Transverse colon (tissue), 4 donors: ENCODE measurements around the gene ARAF. TPM values are rescaled to one million over a fixed set of nuclear protein-coding genes. Genes with fewer than 3 reads are reported as not detected.
A peak's percentile ranks its signal among the peaks of the same experiment; 100 is the strongest.

ENCODE experiments used
- DNase-seq: peaks from one replicate; pipeline ENCODE4 v3.0.0-alpha.2; 2019
- H3K27ac ChIP-seq, 4 donors: fragments of 200-600 bp; sonication (generic); 2 replicates each; pipeline ENCODE4 v1.5.1; 2016 to 2018; ENCODE audit warnings: inconsistent platforms in 4 of 4
- H3K27me3 ChIP-seq: fragments of 200-600 bp; sonication (generic); 2 replicates; pipeline ENCODE4 v1.5.1; 2017; ENCODE audit warnings: inconsistent platforms
- H3K36me3 ChIP-seq, 4 donors: fragments of 200-600 bp; sonication (generic); 2 replicates each; pipeline ENCODE4 v1.5.1; 2017 to 2019; ENCODE audit warnings: inconsistent platforms in 4 of 4
- H3K4me1 ChIP-seq, 4 donors: fragments of 200-600 bp; sonication (generic); 2 replicates each; pipeline ENCODE4 v1.5.1; 2017 to 2020; ENCODE audit warnings: inconsistent platforms in 4 of 4
- H3K4me3 ChIP-seq, 4 donors: fragments of 200-600 bp; sonication (generic); 1 replicate in 1 of 4; 2 replicates in 3 of 4; pipeline versions ENCODE4 v1.5.1 to v1.6.1; 2017 to 2019; ENCODE audit warnings: inconsistent platforms in 4 of 4
- H3K9me3 ChIP-seq, 2 donors: fragments of 200-600 bp; sonication (generic); 2 replicates each; pipeline ENCODE4 v1.5.1; 2017 to 2019; ENCODE audit warnings: inconsistent platforms in 2 of 2
- EP300 ChIP-seq: sonication (generic); formaldehyde crosslinking; IDR thresholded peaks from one replicate; pipeline ENCODE4 v1.6.1; 2017; ENCODE audit warnings: antibody characterized with exemption, low read depth
- POLR2A ChIP-seq: fragments of 450-650 bp; IDR thresholded peaks from one replicate; pipeline ENCODE4 v1.6.1; 2016; ENCODE audit warnings: antibody characterized with exemption, mild to moderate bottlenecking, moderate library complexity
- POLR2AphosphoS5 ChIP-seq, 3 donors: sonication (generic); formaldehyde crosslinking; IDR thresholded peaks; one replicate each; pipeline ENCODE4 v1.6.1; 2016; ENCODE audit warnings: antibody characterized with exemption in 3 of 3
- WGBS, 2 donors: methylation state at CpG; one replicate each; pipeline ENCODE4 v1.1.5; 2018; ENCODE audit warnings: low coverage in 1 of 2; 5-methylcytosine and 5-hydroxymethylcytosine counted together
- in situ Hi-C, 4 donors: fragments of 200-750 bp; cut with MboI; loops; one replicate each; pipeline versions ENCODE4 v1.15.0 to v1.15.1; 2017; ENCODE audit warnings: low sequenced_read_pairs in 3 of 4, low pct_ligation_motif_present in 1 of 4, low pct_unique_long_range_greater_than_20kb in 1 of 4
- intact Hi-C: fragments of 100-400 bp; cut with DNase I; formaldehyde crosslinking; loops from one replicate; pipeline ENCODE4 v1.15.1; 2023; ENCODE audit warnings: low total_unique reads
- total RNA-seq, 4 donors: library from RNA; depleted of rRNA; stranded (reverse); fragments of >200 nt; gene quantifications; one replicate each; pipeline ENCODE4 v1.1.0, GENCODE V29; 2016
- TF ChIP-seq, protein P1 (sequence below), 5 experiments: fragments of 200-600 bp in 3 of 5; fragments of 450-650 bp in 2 of 5; sonication (generic) in 3 of 5; IDR thresholded peaks; 1 replicate in 2 of 5; 2 replicates in 3 of 5; pipeline ENCODE4 v1.5.1; 2016 to 2017; ENCODE audit warnings: antibody characterized with exemption in 5 of 5, inconsistent platforms in 3 of 5, mild to moderate bottlenecking in 2 of 5, moderate library complexity in 1 of 5

Gene ARAF
- total RNA-seq, 4 donors from 2014 or later: 58.4 to 247 (median 88.3) TPM

DNA sequence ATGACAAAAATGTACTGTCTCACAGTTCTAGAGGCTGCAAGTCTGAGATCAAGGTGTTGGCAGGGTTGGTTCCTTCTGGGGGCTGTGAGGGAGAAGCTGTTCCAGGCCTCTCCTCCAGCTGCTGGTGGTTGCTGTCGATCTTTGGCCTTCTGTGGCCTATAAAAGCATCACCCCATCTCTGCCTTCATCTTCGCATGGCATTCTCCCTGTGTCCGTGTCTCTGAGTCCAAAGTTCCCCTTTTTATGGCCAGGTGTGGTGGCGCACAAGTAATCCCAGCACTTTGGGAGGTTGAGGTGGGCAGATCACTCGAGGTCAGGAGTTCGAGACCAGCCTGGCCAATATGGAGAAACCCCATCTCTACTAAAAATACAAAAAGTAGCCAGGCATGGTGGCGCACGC is 31.5 kb upstream of the ARAF start:
- H3K36me3 ChIP-seq: no peaks in the 10 kb centered on the region
- TF ChIP-seq POLR2AphosphoS5 (IDR thresholded peaks at IDR 0.05): no peak
- H3K27me3 ChIP-seq: no peaks in the 10 kb centered on the region
- DNase-seq: no peak
- H3K4me1 ChIP-seq: no peaks in the 10 kb centered on the region
- H3K27ac ChIP-seq: no peak overlapping the region
- no peaks in the 10 kb centered on the region for H3K9me3 ChIP-seq
- WGBS, 2 donors: 70 to 83% methylated on average over 2 to 8 of the region's 8 CpGs
- in situ Hi-C loops (loop anchor here in 2 of 4 donors (10.0 to 25.0 kb wide), 3 partner anchors 233 to 335 kb away; partner anchors contain the start of genes CDK16 (in 1 of the 2) and UBA1 (in 1 of the 2)), intact Hi-C loops (loop anchor here (10.0 kb wide), 1 partner anchor 145 kb away; no protein-coding TSS in a partner anchor)
- H3K4me3 ChIP-seq: no peak overlapping the region

DNA sequence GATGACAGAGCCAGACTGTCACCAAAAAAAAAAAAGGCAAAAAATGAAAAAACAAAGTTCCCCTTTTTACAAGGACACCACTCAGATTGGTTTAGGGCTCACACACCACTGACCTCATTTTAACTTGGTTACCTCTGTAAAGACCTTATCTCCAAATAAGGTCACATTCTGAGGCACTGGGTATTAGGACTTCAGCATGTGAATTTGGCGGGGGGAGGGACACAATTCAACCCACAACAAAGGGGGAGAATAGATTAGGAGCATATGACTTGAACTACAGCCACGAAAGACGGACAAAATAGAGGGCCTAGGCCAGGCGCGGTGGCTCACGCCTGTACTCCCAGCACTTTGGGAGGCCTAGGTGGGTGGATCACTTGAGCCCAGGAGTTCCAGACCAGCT is 31.0 kb upstream of the ARAF start:
- intact Hi-C loops: no loop called here

DNA sequence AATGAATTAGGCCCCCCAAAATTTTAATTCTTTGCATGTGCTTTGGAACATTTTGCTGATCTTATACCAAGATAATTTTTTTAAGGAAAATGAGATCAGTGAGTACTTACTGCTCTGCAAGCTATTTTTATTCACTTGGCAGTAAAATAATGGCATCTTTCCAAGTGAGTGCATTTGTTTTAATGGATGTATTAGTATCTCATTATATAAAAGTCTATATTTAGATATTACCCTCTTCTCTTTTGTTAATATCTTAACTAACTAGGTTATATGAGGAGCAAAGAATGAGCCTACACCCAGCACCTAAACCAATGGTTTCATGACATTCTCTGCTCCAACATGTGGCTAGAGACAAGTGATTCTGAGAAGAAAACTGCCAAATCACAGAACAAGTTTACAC is 21.1 kb upstream of the ARAF start:
- H3K27ac ChIP-seq: peak overlapping the region in 3 of 4 donors; percentile 64 to 79 (median 77)
- in situ Hi-C loops (loop anchor here in 2 of 4 donors (25.0 kb wide), 2 partner anchors 222 to 328 kb away; partner anchors contain the start of gene CDK16 (in 1 of the 2)), intact Hi-C loops (no loop called here)

More for the DNA sequence above, 31.0 kb upstream of the ARAF start:
- no peaks in the 10 kb centered on the region for H3K27me3 ChIP-seq
- H3K4me1 ChIP-seq: no peaks in the 10 kb centered on the region
- no peak for DNase-seq
- in situ Hi-C loops: loop anchor here in 2 of 4 donors (25.0 kb wide), 2 partner anchors 232 to 318 kb away; partner anchors contain the start of gene CDK16 (in 1 of the 2)
- H3K4me3 ChIP-seq: no peak overlapping the region
- WGBS, 2 donors: 90% methylated on average over 6 of the region's 6 CpGs; no CpG with 5 or more reads in 1 of the 2 donors
- H3K27ac ChIP-seq: no peak overlapping the region
- no peaks in the 10 kb centered on the region for H3K36me3 ChIP-seq
- TF ChIP-seq POLR2A: no peak
- TF ChIP-seq POLR2AphosphoS5 (IDR thresholded peaks at IDR 0.05): no peak
- TF ChIP-seq EP300: no peak
- TF ChIP-seq, protein P1, sequence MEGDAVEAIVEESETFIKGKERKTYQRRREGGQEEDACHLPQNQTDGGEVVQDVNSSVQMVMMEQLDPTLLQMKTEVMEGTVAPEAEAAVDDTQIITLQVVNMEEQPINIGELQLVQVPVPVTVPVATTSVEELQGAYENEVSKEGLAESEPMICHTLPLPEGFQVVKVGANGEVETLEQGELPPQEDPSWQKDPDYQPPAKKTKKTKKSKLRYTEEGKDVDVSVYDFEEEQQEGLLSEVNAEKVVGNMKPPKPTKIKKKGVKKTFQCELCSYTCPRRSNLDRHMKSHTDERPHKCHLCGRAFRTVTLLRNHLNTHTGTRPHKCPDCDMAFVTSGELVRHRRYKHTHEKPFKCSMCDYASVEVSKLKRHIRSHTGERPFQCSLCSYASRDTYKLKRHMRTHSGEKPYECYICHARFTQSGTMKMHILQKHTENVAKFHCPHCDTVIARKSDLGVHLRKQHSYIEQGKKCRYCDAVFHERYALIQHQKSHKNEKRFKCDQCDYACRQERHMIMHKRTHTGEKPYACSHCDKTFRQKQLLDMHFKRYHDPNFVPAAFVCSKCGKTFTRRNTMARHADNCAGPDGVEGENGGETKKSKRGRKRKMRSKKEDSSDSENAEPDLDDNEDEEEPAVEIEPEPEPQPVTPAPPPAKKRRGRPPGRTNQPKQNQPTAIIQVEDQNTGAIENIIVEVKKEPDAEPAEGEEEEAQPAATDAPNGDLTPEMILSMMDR (IDR thresholded peaks at IDR 0.05): no peak
- H3K9me3 ChIP-seq: no peaks in the 10 kb centered on the region

DNA sequence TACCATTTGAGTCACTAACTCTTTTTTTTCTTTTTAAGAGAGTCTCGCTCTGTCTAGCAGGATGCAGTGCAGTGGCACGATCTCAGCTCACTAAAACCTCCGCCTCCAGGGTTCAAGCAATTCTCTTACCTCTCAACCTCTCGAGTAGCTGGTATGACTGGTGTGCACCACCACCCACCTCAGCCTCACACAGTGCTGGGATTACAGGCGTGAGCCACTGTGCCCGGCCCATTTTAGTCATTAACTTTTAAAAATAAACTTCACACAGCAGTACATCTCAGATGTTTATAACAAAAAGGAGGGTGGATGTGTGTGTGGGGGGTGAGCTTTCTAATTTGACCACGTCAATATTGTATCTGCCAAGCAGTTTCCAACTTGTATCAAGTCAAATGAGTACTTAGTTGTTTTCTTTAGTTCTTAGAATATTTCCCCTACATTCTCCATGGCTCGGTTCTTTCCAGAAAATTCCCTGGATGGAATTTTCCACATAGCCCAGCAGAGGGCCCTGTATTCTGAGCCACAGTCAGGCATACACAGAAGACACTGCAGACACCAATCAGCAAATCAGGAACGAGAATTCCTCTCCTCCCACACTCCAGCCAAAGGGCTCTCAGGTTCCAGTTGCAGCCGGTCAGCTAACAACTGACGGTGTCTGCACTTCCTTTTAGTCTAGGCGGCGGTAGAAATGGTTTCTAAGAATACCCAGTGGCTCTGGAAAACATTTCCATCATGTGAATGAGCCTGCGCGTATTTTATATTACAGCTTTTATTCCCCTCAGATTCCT is 20.1 kb upstream of the ARAF start:
- TF ChIP-seq POLR2A: peak; percentile 32
- TF ChIP-seq, protein P1 (IDR thresholded peaks at IDR 0.05): peak; percentile 48 to 69 (median 50)
- TF ChIP-seq POLR2AphosphoS5 (IDR thresholded peaks at IDR 0.05): peak; percentile 37 to 54 (median 38)
- TF ChIP-seq EP300: no peak
- Histone ChIP-seq H3K36me3 (no peaks in the 10 kb centered on the region), H3K4me3 (no peak overlapping the region), H3K27ac (peak overlapping the region; percentile 64 to 79 (median 78)), H3K27me3 (no peaks in the 10 kb centered on the region), H3K9me3 (no peaks in the 10 kb centered on the region), H3K4me1 (peaks cover 0 to 11% (median 4%) of the 10 kb centered on the region in 4 donors)
- WGBS, 2 donors: 35 to 49% methylated on average over 7 to 15 of the region's 15 CpGs
- peak; percentile 77 for DNase-seq
- intact Hi-C loops: no loop called here
- in situ Hi-C loops: loop anchor here in 2 of 4 donors (25.0 kb wide), 2 partner anchors 221 to 329 kb away; partner anchors contain the start of gene CDK16 (in 1 of the 2)

More for the DNA sequence above, 21.1 kb upstream of the ARAF start:
- Histone ChIP-seq H3K4me1 (peaks cover 0 to 11% (median 4%) of the 10 kb centered on the region in 4 donors), H3K27me3 (no peaks in the 10 kb centered on the region), H3K36me3 (no peaks in the 10 kb centered on the region), H3K9me3 (no peaks in the 10 kb centered on the region), H3K4me3 (no peak overlapping the region)
- DNase-seq: no peak
- TF ChIP-seq POLR2AphosphoS5 (IDR thresholded peaks at IDR 0.05) (no peak), POLR2A (no peak), EP300 (no peak)

DNA sequence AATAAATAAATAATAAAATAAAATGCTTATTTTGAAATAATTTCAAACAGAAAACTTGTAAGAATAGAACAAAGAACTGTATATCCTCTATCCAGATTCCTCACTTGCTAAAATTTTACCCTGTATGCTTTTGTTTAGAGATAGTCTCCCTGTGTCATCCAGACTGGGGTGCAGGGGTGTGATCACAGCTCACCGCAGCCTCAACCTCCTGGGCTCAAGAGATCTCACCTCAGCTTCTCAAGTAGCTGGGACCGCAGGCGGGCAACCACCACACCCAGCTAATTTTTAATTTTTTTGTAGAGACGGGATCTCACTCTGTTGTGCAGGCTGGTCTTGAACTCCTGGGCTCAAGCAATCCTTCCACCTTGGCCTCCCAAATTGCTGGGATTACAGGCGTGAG is 17.5 kb upstream of the ARAF start:
- peaks cover 0 to 11% (median 4%) of the 10 kb centered on the region in 4 donors for H3K4me1 ChIP-seq
- H3K9me3 ChIP-seq: no peaks in the 10 kb centered on the region
- TF ChIP-seq POLR2A (no peak), POLR2AphosphoS5 (IDR thresholded peaks at IDR 0.05) (no peak), EP300 (no peak)
- TF ChIP-seq, protein P1 (IDR thresholded peaks at IDR 0.05): no peak
- in situ Hi-C loops (loop anchor here in 2 of 4 donors (25.0 kb wide), 2 partner anchors 219 to 331 kb away; partner anchors contain the start of gene CDK16 (in 1 of the 2)), intact Hi-C loops (no loop called here)
- H3K4me3 ChIP-seq: no peak overlapping the region
- H3K27ac ChIP-seq: no peak overlapping the region
- H3K27me3 ChIP-seq: no peaks in the 10 kb centered on the region
- 83% methylated on average over 5 of the region's 5 CpGs; no CpG with 5 or more reads in 1 of the 2 donors for WGBS, 2 donors
- no peak for DNase-seq
- H3K36me3 ChIP-seq: no peaks in the 10 kb centered on the region
